Fibroblast of mammary gland (primary cell): ENCODE results near the gene ANKRD22.

ENCODE experiments used
- DNase-seq: peaks from one replicate; pipeline ENCODE4 v3.0.0-alpha.2; 2010; ENCODE audit warnings: low read depth
- H3K4me3 ChIP-seq: 2 replicates; pipeline ENCODE4 v1.5.1; 2011; ENCODE audit warnings: low read depth, mild to moderate bottlenecking, low read length, moderate library complexity; ENCODE audit not compliant: control insufficient read depth
- TF ChIP-seq, protein P1 (sequence below): conservative IDR thresholded peaks from 2 replicates; pipeline ENCODE4 v1.5.1; 2011; ENCODE audit warnings: low read depth, low read length, inconsistent platforms; ENCODE audit not compliant: control insufficient read depth, insufficient read depth

The ANKRD22 gene

GRCh38 chr10:88851706-88852105 lies at the start of gene ANKRD22:
Gene ANKRD22 (minus strand): TSS chr10:88851844. CDS start chr10:88851607, 237 bp downstream.
- no peak within 1 kb of the TSS for H3K4me3 ChIP-seq
- DNase-seq = peak; percentile 65

DNA sequence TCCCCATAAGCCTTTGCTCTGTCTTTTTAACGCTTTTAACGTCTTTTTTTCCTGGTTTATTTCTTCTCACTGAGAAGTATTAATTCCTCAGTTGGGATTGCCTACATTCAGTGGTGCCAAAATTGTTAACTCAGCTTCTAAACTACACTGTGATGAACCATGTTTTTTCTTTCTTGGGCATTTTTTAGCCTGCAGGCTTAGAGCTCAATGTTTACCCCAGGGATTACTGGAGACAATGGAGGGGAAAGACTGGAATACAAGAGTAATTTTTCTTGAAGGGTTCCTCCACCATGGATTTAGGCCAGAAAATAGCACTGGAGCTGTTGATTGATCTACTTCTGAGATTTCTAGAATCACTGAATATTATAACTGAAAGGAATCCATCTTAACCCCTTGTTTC lies 48.2 kb upstream of the ANKRD22 start:
- TF ChIP-seq, protein P1, sequence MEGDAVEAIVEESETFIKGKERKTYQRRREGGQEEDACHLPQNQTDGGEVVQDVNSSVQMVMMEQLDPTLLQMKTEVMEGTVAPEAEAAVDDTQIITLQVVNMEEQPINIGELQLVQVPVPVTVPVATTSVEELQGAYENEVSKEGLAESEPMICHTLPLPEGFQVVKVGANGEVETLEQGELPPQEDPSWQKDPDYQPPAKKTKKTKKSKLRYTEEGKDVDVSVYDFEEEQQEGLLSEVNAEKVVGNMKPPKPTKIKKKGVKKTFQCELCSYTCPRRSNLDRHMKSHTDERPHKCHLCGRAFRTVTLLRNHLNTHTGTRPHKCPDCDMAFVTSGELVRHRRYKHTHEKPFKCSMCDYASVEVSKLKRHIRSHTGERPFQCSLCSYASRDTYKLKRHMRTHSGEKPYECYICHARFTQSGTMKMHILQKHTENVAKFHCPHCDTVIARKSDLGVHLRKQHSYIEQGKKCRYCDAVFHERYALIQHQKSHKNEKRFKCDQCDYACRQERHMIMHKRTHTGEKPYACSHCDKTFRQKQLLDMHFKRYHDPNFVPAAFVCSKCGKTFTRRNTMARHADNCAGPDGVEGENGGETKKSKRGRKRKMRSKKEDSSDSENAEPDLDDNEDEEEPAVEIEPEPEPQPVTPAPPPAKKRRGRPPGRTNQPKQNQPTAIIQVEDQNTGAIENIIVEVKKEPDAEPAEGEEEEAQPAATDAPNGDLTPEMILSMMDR = no peak
- H3K4me3 ChIP-seq = no peak overlapping the region

More at GRCh38 chr10:88851706-88852105, at the start of gene ANKRD22:
- TF ChIP-seq, protein P1 = no peak

GRCh38 chr10:88898727-88899126 lies 47.1 kb upstream of the ANKRD22 start:
- no peak for DNase-seq
- no peak overlapping the region for H3K4me3 ChIP-seq
- TF ChIP-seq, protein P1 = no peak

More for the DNA sequence above, 48.2 kb upstream of the ANKRD22 start:
- DNase-seq = no peak

DNA sequence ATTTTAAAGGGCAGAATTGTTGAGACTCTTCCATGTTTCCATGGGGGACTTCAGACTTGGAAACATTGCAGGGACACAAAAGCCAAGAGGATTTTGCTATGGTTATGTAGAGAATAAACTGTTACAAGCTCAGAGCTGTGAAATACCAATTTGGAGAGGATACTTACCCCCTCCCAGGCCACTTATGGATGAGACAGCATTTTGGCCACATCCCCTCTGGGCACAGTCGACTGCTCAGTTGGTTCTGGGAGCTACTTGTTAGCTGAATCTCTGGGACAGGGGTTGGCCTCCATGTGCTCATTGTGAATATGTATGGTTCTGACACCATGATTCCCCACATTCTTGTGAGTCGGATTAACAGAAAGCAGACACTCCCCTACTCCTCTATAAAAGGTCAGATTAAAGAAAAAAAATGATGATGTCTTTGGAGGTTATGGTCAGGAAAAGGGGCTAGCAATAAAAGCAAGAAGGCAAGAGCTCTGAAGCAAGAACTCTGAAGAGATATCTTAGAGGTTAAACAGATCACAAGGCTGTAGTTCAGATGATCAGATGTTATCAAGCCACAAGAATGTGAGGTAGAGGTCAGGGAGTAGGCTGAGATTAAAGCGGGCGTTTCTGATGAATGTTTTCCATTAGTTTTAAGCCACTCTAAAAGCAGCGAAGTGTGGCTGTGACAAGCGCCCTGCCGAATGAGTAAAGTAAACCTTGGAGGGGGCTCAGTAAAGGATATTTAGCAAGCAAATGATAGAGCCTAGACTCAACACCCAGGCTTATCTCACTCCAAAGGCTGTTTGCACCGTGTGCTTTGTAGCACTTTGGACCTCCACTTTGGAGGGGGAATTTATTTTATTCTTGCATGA lies 45.6 kb upstream of the ANKRD22 start:
- TF ChIP-seq, protein P1 = no peak
- H3K4me3 ChIP-seq = no peak overlapping the region
- DNase-seq = peak; percentile 55

GRCh38 chr10:88896372-88896993 lies 44.8 kb upstream of the ANKRD22 start:
- H3K4me3 ChIP-seq = no peak overlapping the region

GRCh38 chr10:88895250-88895649 lies 43.6 kb upstream of the ANKRD22 start:
- TF ChIP-seq, protein P1 = no peak
- no peak for DNase-seq
- no peak overlapping the region for H3K4me3 ChIP-seq

More at GRCh38 chr10:88896372-88896993, 44.8 kb upstream of the ANKRD22 start:
- TF ChIP-seq, protein P1 = no peak
- DNase-seq = peak; percentile 18
